GM19240 (cell line): ENCODE data around the gene POU3F1.
A peak's percentile ranks its signal among the peaks of the same experiment; 100 is the strongest.

Experiments used
- DNase-seq: peaks from one replicate; pipeline ENCODE4 v3.0.0; 2011; ENCODE audit warnings: low spot score; ENCODE audit not compliant: insufficient read length

The POU3F1 gene

GRCh38 chr1:38028105-38028591 lies 18.4 kb downstream of the POU3F1 start:
- DNase-seq: peak; percentile 69

DNA sequence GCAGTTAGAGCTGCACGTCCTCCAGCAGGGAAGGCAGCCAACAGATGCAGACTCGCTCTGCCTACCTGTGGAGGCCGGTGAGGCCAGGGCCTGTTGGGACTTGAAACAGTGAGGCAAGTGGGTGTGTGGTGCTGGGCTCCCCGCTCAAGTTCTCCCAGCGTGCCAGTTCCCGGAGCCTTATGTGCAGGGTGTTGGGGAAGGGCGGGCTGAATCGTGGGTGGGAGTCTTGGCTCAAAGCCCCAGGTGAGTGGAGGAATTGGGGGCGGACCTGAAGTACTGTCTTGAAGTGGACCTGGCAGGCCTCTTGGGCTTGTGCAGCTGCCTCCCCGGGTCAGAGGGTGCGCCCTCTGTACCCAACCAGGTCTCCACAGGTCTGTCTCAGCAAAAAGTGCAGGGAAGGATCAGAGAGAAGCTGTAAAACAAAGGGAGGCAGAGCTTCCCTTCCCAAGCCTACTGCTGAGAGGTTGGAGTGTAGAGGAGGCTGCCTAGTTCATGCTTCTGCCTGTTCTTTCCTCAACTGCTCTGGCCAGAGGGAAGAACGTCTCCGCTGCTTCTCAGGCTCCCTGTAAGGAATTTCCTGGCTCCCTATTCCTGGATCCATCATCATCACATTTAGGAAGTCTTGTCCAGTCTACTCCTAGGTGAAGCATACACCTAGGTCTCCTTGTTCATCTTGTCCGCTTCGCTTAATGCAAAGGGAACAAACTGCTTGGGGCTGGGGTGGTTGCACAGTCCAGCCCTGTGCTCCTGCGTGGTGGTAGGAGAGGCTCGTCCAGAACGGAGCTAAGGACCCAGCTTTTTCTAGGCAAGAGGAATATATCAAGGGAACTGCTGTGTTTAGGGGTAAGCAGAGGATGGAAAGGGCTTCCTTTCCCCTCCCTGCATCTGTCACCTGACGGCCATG lies 19.1 kb downstream of the POU3F1 start:
- DNase-seq: no peak

- DNase-seq: no peak
These were observed 19.9 kb downstream of the POU3F1 start for GRCh38 chr1:38026592-38027200.

DNA sequence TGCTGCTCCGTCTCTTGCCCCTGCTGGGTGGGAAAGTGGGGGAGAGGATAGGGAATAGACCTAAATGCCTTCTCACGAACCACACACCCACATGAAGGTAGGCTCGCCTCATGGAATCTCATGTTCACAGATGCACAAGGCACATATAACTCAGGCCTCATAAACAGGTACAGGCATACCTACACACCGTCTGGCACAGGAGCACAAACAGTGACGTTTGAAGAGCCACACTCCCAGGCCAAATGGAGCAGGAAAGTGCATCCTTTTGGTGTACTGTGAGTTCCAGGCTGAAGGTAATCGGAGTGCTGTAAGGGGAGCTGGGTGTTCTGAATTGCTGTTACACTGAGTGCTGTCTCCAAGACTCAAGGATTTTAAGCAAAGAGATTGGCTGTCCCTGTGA lies 20.9 kb downstream of the POU3F1 start:
- DNase-seq: no peak

DNA sequence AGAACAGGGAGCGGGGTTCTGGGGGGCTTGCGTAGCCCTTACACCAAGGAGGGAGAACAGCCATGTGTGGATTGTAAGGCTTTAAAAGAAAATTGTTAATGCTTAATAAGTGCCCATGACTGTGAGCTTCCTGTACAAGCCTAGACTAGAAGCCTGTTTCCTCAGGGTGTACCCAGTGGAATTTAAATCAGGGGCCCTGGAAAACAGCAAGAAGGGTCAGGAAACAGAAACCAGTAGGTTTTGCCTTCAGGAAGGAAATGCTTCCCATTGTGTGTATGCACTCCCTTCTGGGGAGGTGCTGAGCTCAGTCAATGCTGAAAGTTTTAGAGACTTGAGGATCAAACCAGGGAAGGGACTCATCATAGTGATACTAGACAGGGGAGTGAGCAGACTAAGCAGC lies 21.4 kb downstream of the POU3F1 start:
- DNase-seq: no peak

DNA sequence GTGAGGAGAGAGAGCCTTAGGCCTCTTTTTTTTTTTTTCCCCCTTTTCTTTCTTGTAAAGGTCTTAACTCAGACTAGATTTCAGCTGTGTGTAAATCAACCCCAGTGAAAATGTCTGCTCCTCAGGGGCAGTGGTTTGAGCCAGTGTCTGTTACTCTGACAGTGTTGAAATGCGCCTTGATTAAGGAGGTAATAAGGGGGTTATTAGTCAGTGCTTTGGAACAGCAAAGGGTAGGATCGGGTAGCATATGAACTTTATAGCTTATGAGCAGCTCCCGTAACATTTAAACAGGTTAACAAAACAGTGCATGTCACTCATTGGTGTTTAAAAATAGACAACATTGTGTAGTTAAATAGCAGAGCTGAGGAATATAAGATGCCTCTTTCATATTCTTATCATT lies 23.8 kb downstream of the POU3F1 start:
- DNase-seq: no peak

DNA sequence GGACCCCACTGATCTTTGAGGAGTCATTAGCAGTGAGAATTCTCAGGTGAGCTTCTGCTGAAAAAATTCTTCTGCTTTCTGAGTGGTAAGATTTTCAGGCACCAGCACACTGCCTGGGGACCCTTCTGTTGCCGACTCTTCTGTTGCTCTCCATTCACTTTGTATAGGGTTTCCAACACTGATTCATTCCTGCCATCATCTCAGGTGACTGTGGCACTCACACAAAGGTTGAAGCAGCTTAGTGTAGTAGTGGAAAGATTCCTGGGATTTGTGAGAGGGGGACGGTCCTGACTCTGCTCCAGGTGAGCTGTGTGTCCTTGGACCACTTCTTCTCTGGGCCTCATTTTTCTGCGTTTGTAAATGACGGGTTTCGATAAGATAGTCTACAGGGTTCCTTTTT lies 24.6 kb downstream of the POU3F1 start:
- no peak for DNase-seq

DNA sequence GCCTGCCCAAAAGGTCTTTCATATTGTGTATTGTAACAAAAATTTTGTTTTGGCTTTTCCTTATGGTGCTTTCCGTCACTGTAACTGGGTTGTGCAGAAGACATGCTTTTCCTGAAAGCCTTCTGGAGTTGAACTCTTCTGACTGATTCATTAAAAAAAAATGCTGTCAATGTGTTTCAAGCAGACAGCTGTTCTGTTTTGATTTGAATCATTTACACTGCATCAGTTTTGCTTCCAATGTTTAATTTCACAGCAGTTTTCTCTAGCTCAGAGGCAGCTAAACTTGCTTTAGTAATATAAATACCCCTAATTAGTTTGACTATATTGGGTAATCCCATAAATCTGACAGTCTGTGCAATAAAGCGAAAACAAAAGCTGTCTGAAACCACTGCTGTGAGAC lies 26.2 kb downstream of the POU3F1 start:
- DNase-seq: no peak

GRCh38 chr1:38018864-38019343 lies 27.7 kb downstream of the POU3F1 start:
- no peak for DNase-seq

DNA sequence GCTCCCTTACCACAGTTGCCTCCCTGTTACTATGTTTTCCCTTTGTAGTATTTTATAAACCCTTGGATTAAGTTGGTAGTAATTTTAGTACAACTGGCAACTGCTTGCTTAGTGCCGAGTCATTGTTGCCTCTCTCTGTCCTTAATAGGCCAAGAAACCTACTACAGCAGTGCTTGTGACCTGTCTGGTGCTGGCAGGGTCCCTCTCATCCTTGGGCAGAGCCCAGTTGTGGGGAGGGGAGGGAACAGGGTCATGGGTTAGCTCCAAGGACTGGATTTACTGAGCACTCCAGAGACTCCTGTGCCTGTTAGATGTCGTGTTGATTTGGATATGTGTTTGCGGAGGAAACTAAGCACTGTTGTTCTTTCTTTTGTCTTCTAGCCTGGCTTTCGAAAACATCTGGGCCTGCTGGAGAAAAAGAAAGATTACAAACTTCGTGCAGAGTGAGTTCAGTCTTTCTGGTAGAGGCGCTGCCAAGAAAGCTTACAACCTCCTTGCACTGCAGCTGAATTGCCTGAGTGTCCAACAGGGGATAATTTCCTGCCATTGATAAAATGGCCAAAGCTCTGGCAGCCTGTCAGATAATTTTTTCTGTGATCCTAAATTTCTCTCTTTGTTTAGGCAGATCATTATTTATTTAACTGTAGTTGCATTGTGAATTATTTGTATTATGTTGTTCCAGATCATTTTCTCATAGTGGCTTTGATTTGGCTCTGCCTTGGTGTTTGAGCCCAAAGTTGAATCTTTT lies 30.4 kb downstream of the POU3F1 start:
- DNase-seq: no peak

GRCh38 chr1:38014724-38015424 lies 31.7 kb downstream of the POU3F1 start:
- DNase-seq: no peak

GRCh38 chr1:38014171-38014570 lies 32.4 kb downstream of the POU3F1 start:
- no peak for DNase-seq

DNA sequence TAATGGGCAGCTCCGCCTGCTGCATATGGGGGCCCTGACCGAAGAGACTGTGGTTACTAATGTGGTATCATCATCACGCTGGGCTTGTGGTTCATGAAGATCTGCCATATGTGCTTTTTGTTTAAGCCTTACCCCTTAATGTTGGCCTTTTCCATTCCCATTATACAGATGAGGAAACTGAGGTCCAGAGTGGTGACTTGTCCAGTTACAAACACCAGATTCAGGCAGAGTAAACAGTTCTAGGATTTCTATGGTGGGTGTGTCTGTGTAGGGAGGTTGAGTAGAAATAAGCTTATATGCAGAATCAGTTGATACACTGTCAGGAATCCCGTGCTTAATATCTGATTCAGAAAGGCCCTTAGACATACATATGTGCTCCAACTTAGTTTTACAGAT lies 33.4 kb downstream of the POU3F1 start:
- DNase-seq: no peak

GRCh38 chr1:38012363-38013226 lies 34.0 kb downstream of the POU3F1 start, which contains the start of gene UTP11:
Gene UTP11 (plus strand): TSS chr1:38012734. CDS start chr1:38012803, 69 bp downstream.
- DNase-seq: peak; percentile 90

DNA sequence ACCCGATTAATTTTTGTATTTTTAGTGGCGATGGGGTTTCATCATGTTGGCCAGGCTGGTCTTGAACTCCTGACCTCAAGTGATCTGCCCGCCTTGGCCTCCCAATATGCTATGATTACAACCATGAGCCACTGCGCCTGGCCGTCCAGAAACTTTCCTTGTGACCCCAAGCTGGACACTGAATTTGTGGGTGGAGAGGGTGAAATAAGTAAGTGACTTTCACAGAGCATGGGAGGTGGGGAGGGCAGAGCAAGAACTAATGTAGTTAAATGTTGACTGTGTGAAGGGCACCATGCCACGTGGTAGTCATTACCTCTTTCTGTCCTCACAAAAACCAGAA lies 36.8 kb downstream of the POU3F1 start:
- DNase-seq: no peak

DNA sequence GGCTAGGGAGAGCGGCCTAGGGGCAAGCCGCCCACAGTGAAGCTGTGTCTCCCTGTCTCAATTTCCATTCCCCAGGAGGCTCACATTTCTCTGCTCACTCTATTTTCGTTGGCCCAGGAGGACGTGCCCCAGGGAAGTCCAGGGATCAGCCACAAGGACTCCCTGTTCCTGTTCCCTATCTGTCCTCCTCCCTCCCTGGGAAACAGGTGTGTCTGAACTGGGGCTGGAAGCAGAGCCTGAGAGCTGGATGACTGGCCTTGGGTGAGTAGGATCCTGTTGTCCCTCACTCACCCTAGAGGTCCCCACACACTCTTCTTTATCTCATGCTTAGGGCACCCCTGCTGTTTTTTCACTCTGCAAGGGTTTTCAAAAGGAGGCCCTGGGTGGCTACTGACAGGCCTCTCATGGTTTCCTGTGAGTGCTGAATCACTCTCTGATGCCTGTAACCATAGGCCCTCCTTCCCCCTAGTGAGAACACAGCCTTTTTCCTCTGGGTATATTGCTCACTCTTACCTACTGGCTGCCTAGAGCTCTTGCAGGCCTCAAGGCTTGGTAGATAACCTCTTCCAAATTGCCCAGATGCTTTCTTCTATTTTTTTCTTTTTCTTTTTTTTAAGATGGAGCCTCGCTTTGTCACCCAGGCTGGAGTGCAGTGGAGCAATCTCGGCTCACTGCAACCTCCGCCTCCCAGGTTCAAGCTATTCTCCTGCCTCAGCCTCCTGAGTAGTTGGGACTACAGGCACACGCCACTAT lies 37.3 kb downstream of the POU3F1 start:
- DNase-seq: no peak

- DNase-seq: no peak
These were observed 40.4 kb downstream of the POU3F1 start for GRCh38 chr1:38006008-38006828.

DNA sequence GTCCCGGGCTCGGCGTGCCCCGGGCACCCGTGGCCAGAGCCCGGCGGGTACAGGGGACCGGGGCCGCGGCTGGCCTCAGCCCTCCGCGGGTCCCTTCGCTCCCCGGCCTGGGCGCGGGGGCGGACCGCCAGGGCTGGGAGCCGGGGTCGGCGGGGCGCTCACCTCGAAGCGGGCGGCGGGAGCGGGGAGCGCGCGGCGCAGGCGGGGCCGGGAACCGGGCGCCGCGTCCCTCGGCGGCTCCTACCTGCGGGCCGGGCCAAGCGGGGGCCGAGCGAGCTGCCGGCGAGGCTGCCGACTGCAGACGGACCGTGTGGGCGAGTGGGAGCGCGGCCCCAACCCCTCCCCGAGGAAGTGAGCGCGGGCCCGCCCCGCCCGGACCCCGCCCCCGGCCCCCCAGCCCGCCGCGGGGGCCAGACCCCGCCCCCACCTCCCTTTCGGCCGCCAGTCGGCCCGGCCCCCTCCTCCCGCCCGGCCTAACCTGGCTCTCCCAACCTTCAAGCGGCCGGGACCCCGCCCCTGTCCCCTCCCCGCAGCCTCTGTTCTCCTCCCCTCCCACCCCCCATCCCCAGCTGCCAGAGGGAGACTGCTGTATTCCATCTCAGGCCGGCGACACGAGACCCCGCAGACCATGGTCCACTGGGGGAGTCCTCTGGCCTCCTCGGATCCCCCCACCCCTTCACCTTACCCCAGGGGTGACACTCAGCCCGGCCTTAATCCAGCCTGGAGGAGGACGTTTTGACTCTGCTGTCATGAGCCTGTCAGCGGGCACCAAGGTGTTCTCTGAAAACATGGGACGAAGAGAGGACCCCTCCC lies 41.2 kb downstream of the POU3F1 start, which contains the start of gene FHL3:
FHL3 (minus strand) TSS at position 320 of the 813 bp plus-strand sequence. CDS start 6,102 bp downstream, outside the sequence.
- DNase-seq: no peak
